H9 (cell line): ENCODE results near the gene OR2M3. TPM values are rescaled to one million over a fixed set of nuclear protein-coding genes. Genes with fewer than 3 reads are reported as not detected.

Experiments used
- DNase-seq: peaks from one replicate; pipeline ENCODE4 v3.0.0-alpha.2; 2017
- H2AFZ ChIP-seq: one replicate; pipeline ENCODE4 v1.6.1; 2013; ENCODE audit warnings: mild to moderate bottlenecking, low read length, control low read depth, moderate library complexity
- H2AK5ac ChIP-seq: 2 replicates; pipeline ENCODE4 v1.6.1; 2013; ENCODE audit warnings: low read length, control low read depth, mixed read lengths; ENCODE audit not compliant: insufficient read length
- H2BK120ac ChIP-seq: one replicate; pipeline ENCODE4 v1.6.1; 2013; ENCODE audit warnings: low read depth, mild to moderate bottlenecking, low read length, control low read depth, inconsistent platforms; ENCODE audit not compliant: poor library complexity, severe bottlenecking
- H2BK12ac ChIP-seq: 2 replicates; pipeline ENCODE4 v1.6.1; 2013; ENCODE audit warnings: low read length, control low read depth, mixed read lengths, low read depth; ENCODE audit not compliant: insufficient read length
- H2BK15ac ChIP-seq: 2 replicates; pipeline ENCODE4 v1.6.1; 2013; ENCODE audit warnings: low read depth, low read length, control low read depth
- H2BK20ac ChIP-seq: one replicate; pipeline ENCODE4 v1.6.1; 2013; ENCODE audit warnings: low read depth, mild to moderate bottlenecking, low read length, control low read depth, inconsistent platforms; ENCODE audit not compliant: poor library complexity, severe bottlenecking
- H2BK5ac ChIP-seq: 2 replicates; pipeline ENCODE4 v1.6.1; 2013; ENCODE audit warnings: low read length, control low read depth, mixed read lengths; ENCODE audit not compliant: insufficient read length
- H3K14ac ChIP-seq: 2 replicates; pipeline ENCODE4 v1.6.1; 2013; ENCODE audit warnings: low read length, control low read depth; ENCODE audit not compliant: insufficient read depth
- H3K18ac ChIP-seq: 2 replicates; pipeline ENCODE4 v1.6.1; 2013; ENCODE audit warnings: low read depth, mild to moderate bottlenecking, mixed read lengths, low read length, control low read depth; ENCODE audit not compliant: insufficient read length
- H3K23ac ChIP-seq: 2 replicates; pipeline ENCODE4 v1.6.1; 2013; ENCODE audit warnings: low read length, control low read depth, mixed read lengths, low read depth; ENCODE audit not compliant: insufficient read length
- H3K23me2 ChIP-seq: 2 replicates; pipeline ENCODE4 v1.6.1; 2013; ENCODE audit warnings: low read depth, mild to moderate bottlenecking, mixed read lengths, low read length, control low read depth; ENCODE audit not compliant: insufficient read length, poor library complexity, severe bottlenecking
- H3K27ac ChIP-seq: 2 replicates; pipeline ENCODE4 v1.5.1; 2013; ENCODE audit warnings: low read length, control low read depth, mixed read lengths, low read depth; ENCODE audit not compliant: insufficient read length
- H3K27me3 ChIP-seq: 2 replicates; pipeline ENCODE4 v1.6.1; 2013; ENCODE audit warnings: low read length, control low read depth, inconsistent platforms; ENCODE audit not compliant: insufficient read depth
- H3K4ac ChIP-seq: 2 replicates; pipeline ENCODE4 v1.6.1; 2013; ENCODE audit warnings: low read depth, mild to moderate bottlenecking, control low read depth, inconsistent platforms, low read length, moderate library complexity
- H3K4me1 ChIP-seq: 2 replicates; pipeline ENCODE4 v1.6.1; 2013; ENCODE audit warnings: low read length, control low read depth, inconsistent platforms; ENCODE audit not compliant: insufficient read depth
- H3K4me2 ChIP-seq: 2 replicates; pipeline ENCODE4 v1.6.1; 2013; ENCODE audit warnings: low read length, control low read depth, mixed read lengths; ENCODE audit not compliant: insufficient read length, insufficient read depth
- H3K56ac ChIP-seq: 2 replicates; pipeline ENCODE4 v1.6.1; 2013; ENCODE audit warnings: low read depth, mild to moderate bottlenecking, mixed read lengths, low read length, control low read depth; ENCODE audit not compliant: insufficient read length
- H3K79me1 ChIP-seq: 2 replicates; pipeline ENCODE4 v1.6.1; 2013; ENCODE audit warnings: low read depth, mild to moderate bottlenecking, moderate library complexity, low read length, control low read depth, inconsistent platforms; ENCODE audit not compliant: insufficient read depth, poor library complexity, severe bottlenecking
- H3K79me2 ChIP-seq: 2 replicates; pipeline ENCODE4 v1.6.1; 2013; ENCODE audit warnings: low read length, control low read depth, inconsistent platforms; ENCODE audit not compliant: insufficient read depth
- H3K9ac ChIP-seq: 2 replicates; pipeline ENCODE4 v1.6.1; 2013; ENCODE audit warnings: low read length, control low read depth, mixed read lengths; ENCODE audit not compliant: insufficient read length; ENCODE audit errors: extremely low read depth
- H3K9me3 ChIP-seq: one replicate; pipeline ENCODE4 v1.6.1; 2013; ENCODE audit warnings: low read depth, low read length, inconsistent platforms; ENCODE audit not compliant: control insufficient read depth
- H3T11ph ChIP-seq: one replicate; pipeline ENCODE4 v1.6.1; 2013; ENCODE audit warnings: mild to moderate bottlenecking, low read length, control low read depth, inconsistent platforms
- H4K20me1 ChIP-seq: one replicate; pipeline ENCODE4 v1.6.1; 2013; ENCODE audit not compliant: control insufficient read depth, insufficient read length, insufficient read depth
- H4K5ac ChIP-seq: 2 replicates; pipeline ENCODE4 v1.6.1; 2013; ENCODE audit warnings: low read depth, mild to moderate bottlenecking, mixed read lengths, low read length, control low read depth; ENCODE audit not compliant: insufficient read length
- H4K8ac ChIP-seq: replicated peaks from 2 replicates; pipeline ENCODE4 v1.6.1; 2013; ENCODE audit warnings: low read length, control low read depth, mixed read lengths, low read depth; ENCODE audit not compliant: insufficient read length
- H4K91ac ChIP-seq: 2 replicates; pipeline ENCODE4 v1.6.1; 2013; ENCODE audit warnings: low read depth, mild to moderate bottlenecking, moderate library complexity, mixed read lengths, low read length, control low read depth; ENCODE audit not compliant: insufficient read length
- H3K27ac Mint-ChIP-seq, 3 experiments: 2 replicates in 2 of 3; 3 replicates in 1 of 3; pipeline ENCODE4 v1.8.0; 2020 to 2021; ENCODE audit warnings: mixed read lengths in 3 of 3, mild to moderate bottlenecking in 1 of 3, moderate library complexity in 1 of 3
- H3K27me3 Mint-ChIP-seq: 2 replicates; pipeline ENCODE4 v1.8.0; 2021; ENCODE audit warnings: low read depth, mild to moderate bottlenecking, moderate library complexity, mixed read lengths
- H3K36me3 Mint-ChIP-seq, 3 experiments: 2 replicates in 2 of 3; 3 replicates in 1 of 3; pipeline ENCODE4 v1.8.0; 2020 to 2021; ENCODE audit warnings: low read depth in 3 of 3, mixed read lengths in 3 of 3; ENCODE audit not compliant: insufficient read depth in 1 of 3
- H3K4me1 Mint-ChIP-seq, 2 experiments: 2 replicates each; pipeline ENCODE4 v1.8.0; 2020; ENCODE audit warnings: mixed read lengths in 2 of 2
- H3K4me3 Mint-ChIP-seq, 2 experiments: 2 replicates in 1 of 2; 3 replicates in 1 of 2; pipeline ENCODE4 v1.8.0; 2020 to 2021; ENCODE audit warnings: mild to moderate bottlenecking in 2 of 2, mixed read lengths in 2 of 2, moderate library complexity in 1 of 2
- H3K9me3 Mint-ChIP-seq, 2 experiments: 2 replicates in 1 of 2; 3 replicates in 1 of 2; pipeline ENCODE4 v1.8.0; 2020; ENCODE audit warnings: mild to moderate bottlenecking in 2 of 2, mixed read lengths in 2 of 2, moderate library complexity in 1 of 2
- total RNA-seq: library from RNA; stranded (reverse); gene quantifications from 2 replicates; pipeline ENCODE4 v1.2.1, GENCODE V29; 2021
- TF ChIP-seq, protein P1 (sequence below): fragments of 200-600 bp; sonication (generic); conservative IDR thresholded peaks from 3 replicates; pipeline ENCODE4 v1.8.0; 2021; ENCODE audit warnings: antibody characterized with exemption, mild to moderate bottlenecking

OR2M3 gene
- total RNA-seq, 1 experiment from 2014 or later: not detected

DNA sequence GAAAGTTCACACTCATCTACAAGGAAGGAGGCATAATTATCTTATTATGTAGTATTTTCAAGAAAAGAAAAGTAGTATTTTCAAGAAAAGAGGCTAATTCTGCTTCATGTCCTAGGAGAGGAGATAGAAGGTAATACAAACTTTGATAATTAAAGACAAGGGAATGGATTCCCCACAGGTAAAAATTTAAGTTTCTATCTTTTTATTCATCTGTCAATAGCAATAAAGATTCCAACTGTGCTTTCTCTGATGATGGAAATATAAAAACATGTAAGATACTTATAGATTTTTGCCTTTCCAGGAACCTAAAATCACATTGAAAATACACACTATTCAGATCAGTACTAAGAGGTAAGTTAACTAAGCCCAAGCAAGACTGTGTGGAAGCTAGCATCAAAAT is 22.5 kb upstream of the OR2M3 start, which contains the start of gene OR2M2:
TSS of gene OR2M2 (plus strand) at position 301 of the 400 bp plus-strand sequence. CDS start 5,165 bp downstream, outside the sequence.
- H3K27me3 Mint-ChIP-seq: no peaks in the 10 kb centered on the region
- Histone ChIP-seq H2BK120ac (no peak within 1 kb of the TSS), H3K4me2 (no peak within 1 kb of the TSS), H3K18ac (no peak within 1 kb of the TSS), H3K4me1 (no peaks in the 10 kb centered on the region), H4K91ac (no peak within 1 kb of the TSS), H3K9me3 (peaks cover 42% of the 10 kb centered on the region), H3K23me2 (no peaks in the 10 kb centered on the region), H2AK5ac (no peak within 1 kb of the TSS), H2BK12ac (no peak within 1 kb of the TSS), H2AFZ (no peak within 1 kb of the TSS), H3T11ph (no peak within 1 kb of the TSS), H3K23ac (no peak within 1 kb of the TSS), H2BK20ac (no peak within 1 kb of the TSS), H4K5ac (no peak within 1 kb of the TSS), H3K79me2 (no peaks in the 10 kb centered on the region), H2BK5ac (no peak within 1 kb of the TSS), H4K8ac (no peak within 1 kb of the TSS), H3K9ac (no peak within 1 kb of the TSS), H3K56ac (no peak within 1 kb of the TSS), H3K27me3 (no peaks in the 10 kb centered on the region), H3K79me1 (no peaks in the 10 kb centered on the region), H3K14ac (no peak within 1 kb of the TSS), H4K20me1 (no peaks in the 10 kb centered on the region), H3K4ac (no peak within 1 kb of the TSS), H3K27ac (no peak within 1 kb of the TSS), H2BK15ac (no peak within 1 kb of the TSS)
- H3K36me3 Mint-ChIP-seq: peaks cover 0 to 18% (median 0%) of the 10 kb centered on the region in 3 experiments; a peak in 3 of 7 replicates
- peaks cover 51 to 65% of the 10 kb centered on the region in 2 experiments for H3K9me3 Mint-ChIP-seq
- no peak within 1 kb of the TSS for H3K27ac Mint-ChIP-seq
- H3K4me3 Mint-ChIP-seq: no peak within 1 kb of the TSS
- DNase-seq: no peak
- no peaks in the 10 kb centered on the region for H3K4me1 Mint-ChIP-seq
- TF ChIP-seq, protein P1, sequence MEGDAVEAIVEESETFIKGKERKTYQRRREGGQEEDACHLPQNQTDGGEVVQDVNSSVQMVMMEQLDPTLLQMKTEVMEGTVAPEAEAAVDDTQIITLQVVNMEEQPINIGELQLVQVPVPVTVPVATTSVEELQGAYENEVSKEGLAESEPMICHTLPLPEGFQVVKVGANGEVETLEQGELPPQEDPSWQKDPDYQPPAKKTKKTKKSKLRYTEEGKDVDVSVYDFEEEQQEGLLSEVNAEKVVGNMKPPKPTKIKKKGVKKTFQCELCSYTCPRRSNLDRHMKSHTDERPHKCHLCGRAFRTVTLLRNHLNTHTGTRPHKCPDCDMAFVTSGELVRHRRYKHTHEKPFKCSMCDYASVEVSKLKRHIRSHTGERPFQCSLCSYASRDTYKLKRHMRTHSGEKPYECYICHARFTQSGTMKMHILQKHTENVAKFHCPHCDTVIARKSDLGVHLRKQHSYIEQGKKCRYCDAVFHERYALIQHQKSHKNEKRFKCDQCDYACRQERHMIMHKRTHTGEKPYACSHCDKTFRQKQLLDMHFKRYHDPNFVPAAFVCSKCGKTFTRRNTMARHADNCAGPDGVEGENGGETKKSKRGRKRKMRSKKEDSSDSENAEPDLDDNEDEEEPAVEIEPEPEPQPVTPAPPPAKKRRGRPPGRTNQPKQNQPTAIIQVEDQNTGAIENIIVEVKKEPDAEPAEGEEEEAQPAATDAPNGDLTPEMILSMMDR: no peak
